ENCODE results near the gene SLC16A13. TPM values are rescaled to one million over a fixed set of nuclear protein-coding genes. Genes with fewer than 3 reads are reported as not detected.

Gene SLC16A13
- 9.2 to 12.7 TPM (median 12.1 TPM) in 5 replicates for total RNA-seq (2022; extraction: Qiagen RNA extraction; ENCODE audit: low read depth)

DNA sequence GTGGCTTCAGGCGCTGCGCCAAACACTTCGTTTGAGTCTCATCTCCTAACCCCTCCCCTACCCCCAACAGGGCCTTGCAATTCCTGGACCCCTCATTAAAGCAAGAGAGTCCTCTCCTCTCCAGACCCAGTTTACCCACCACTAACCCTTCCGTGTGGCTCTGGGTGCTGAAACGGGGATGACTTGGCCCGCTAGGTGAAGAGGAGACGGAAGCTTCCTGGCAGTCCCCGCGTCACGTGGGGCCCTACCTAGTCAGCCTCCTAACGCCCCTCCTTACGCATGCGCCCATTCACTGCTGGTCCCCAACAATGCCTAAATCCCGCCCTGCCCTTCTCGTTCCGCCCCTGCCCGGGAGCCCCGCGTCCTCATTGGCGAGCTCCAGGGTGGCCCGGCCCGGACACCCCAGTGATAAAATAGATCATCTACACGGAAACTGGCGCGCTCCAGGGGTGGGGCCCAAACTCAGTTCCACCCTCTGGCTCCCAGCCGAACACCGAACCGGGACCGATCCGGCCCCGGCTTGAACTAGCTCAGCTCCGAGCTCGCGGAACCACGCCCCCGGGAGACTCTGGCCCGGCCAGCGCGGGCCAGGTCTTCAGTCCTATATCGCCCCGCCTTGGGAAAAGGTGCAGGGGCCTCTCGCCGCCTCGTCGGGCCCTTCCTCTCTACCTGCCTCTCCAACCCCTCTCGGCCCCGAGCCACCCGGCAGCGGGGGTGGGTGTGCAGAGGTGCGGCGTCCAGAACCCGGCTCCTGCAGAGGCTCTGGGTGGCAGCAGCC, at the start of gene SLC16A13:
Gene SLC16A13 (plus strand): TSS at position 425 of the 778 bp plus-strand sequence. CDS start 368 bp downstream, outside the sequence.

DNA sequence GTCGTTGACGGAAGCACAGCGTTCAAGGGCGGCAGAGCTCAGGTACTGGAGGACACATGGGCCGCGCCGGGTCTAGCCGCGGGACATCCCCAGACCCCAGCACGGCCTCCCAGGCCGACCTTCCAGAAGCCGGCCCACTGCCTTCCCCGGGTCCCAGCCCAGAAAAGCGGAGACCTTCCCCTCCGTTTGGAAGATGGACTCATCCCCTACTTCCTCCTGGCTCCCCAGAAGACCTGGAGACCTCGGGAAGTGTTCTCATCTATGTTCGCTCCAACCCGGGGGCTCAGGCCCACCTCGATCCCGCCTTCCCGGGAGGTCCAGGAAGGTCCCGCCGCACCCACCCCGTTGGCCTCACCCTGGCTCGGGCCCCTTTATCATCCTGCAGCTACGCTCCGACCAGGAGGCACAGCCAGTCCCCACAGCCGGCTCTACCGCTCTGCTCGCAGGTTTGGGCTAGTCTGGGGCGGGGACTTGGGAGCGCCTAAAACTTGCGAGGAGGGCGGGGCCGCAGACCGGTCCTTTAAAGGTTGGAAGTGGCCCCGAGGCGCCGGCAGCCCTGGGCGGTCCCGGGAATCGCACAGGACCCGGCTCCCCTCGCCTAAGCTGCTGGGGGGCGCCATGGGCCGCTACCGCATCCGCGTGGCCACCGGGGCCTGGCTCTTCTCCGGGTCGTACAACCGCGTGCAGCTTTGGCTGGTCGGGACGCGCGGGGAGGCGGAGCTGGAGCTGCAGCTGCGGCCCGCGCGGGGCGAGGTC, 40.1 kb upstream of the SLC16A13 start, which contains the start of gene ALOX12:
Gene ALOX12 (plus strand): TSS at position 550 of the 756 bp plus-strand sequence. CDS start 69 bp downstream, at position 619.

GRCh38 chr17:7022781-7023571, 12.8 kb upstream of the SLC16A13 start, which contains the start of gene BCL6B:
Gene BCL6B, plus strand, starts transcription at chr17:7023050. Its CDS starts 622 bp downstream, at chr17:7023672.

GRCh38 chr17:7043497-7044198, 7.8 kb downstream of the SLC16A13 start, which contains the start of gene SLC16A11:
Gene SLC16A11, minus strand, starts transcription at chr17:7044092. Its CDS starts 579 bp downstream, at chr17:7043513.

GRCh38 chr17:7079581-7080455, 44.0 kb downstream of the SLC16A13 start, which contains the start of gene CLEC10A:
Gene CLEC10A, minus strand, starts transcription at chr17:7080251. Its CDS starts 1,439 bp downstream, at chr17:7078812.

Other genes with a start within 250 kb of the SLC16A13 start
- 0.07 to 0.08 TPM in 2 of 5 replicates, not detected in the others for gene TEKT1, start 204.3 kb upstream of the SLC16A13 start, total RNA-seq (2022; extraction: Qiagen RNA extraction; ENCODE audit: low read depth)
- 0.02 TPM in 1 of 5 replicates, not detected in the others for gene ALOX12, start 40.0 kb upstream of the SLC16A13 start, total RNA-seq (2022; extraction: Qiagen RNA extraction; ENCODE audit: low read depth)
- gene RNASEK, start 23.4 kb upstream of the SLC16A13 start, total RNA-seq (2022; extraction: Qiagen RNA extraction; ENCODE audit: low read depth), result 462 to 521 TPM (median 474 TPM) in 5 replicates
- gene BCL6B, start 13.0 kb upstream of the SLC16A13 start, total RNA-seq (2022; extraction: Qiagen RNA extraction; ENCODE audit: low read depth), result not detected in 5 replicates
- gene SLC16A11, start 8.1 kb downstream of the SLC16A13 start, total RNA-seq (2022; extraction: Qiagen RNA extraction; ENCODE audit: low read depth), result not detected in 5 replicates
- not detected in 5 replicates for gene CLEC10A, start 44.2 kb downstream of the SLC16A13 start, total RNA-seq (2022; extraction: Qiagen RNA extraction; ENCODE audit: low read depth)
- gene ASGR2, start 78.8 kb downstream of the SLC16A13 start, total RNA-seq (2022; extraction: Qiagen RNA extraction; ENCODE audit: low read depth), result 0.24 TPM in 1 of 5 replicates, not detected in the others
- gene ASGR1, start 143.4 kb downstream of the SLC16A13 start, total RNA-seq (2022; extraction: Qiagen RNA extraction; ENCODE audit: low read depth), result 0.82 to 1.2 TPM (median 1.0 TPM) in 5 replicates
- gene DLG4, start 183.8 kb downstream of the SLC16A13 start, total RNA-seq (2022; extraction: Qiagen RNA extraction; ENCODE audit: low read depth), result 7.9 to 9.6 TPM (median 8.9 TPM) in 5 replicates
- 353 to 465 TPM (median 434 TPM) in 5 replicates for gene ACADVL, start 183.9 kb downstream of the SLC16A13 start, total RNA-seq (2022; extraction: Qiagen RNA extraction; ENCODE audit: low read depth)
- 28.0 to 42.0 TPM (median 34.1 TPM) in 5 replicates for gene DVL2, start 198.5 kb downstream of the SLC16A13 start, total RNA-seq (2022; extraction: Qiagen RNA extraction; ENCODE audit: low read depth)
- gene PHF23, start 203.4 kb downstream of the SLC16A13 start, total RNA-seq (2022; extraction: Qiagen RNA extraction; ENCODE audit: low read depth), result 83.9 to 111 TPM (median 93.1 TPM) in 5 replicates
- gene GABARAP, start 206.4 kb downstream of the SLC16A13 start, total RNA-seq (2022; extraction: Qiagen RNA extraction; ENCODE audit: low read depth), result 651 to 801 TPM (median 727 TPM) in 5 replicates
- 214 to 254 TPM (median 242 TPM) in 5 replicates for gene CTDNEP1, start 215.7 kb downstream of the SLC16A13 start, total RNA-seq (2022; extraction: Qiagen RNA extraction; ENCODE audit: low read depth)
- 117 to 137 TPM (median 127 TPM) in 5 replicates for gene ELP5, start 216.2 kb downstream of the SLC16A13 start, total RNA-seq (2022; extraction: Qiagen RNA extraction; ENCODE audit: low read depth)
- gene CLDN7, start 226.5 kb downstream of the SLC16A13 start, total RNA-seq (2022; extraction: Qiagen RNA extraction; ENCODE audit: low read depth), result 0.54 to 0.90 TPM (median 0.62 TPM) in 5 replicates
- gene SLC2A4, start 245.7 kb downstream of the SLC16A13 start, total RNA-seq (2022; extraction: Qiagen RNA extraction; ENCODE audit: low read depth), result 0.13 to 0.29 TPM (median 0.24 TPM) in 5 replicates

Data from A549 treated with CpdA at 1 μM for 4 hours (cell line).